ENCODE results near the gene L2HGDH.

DNA sequence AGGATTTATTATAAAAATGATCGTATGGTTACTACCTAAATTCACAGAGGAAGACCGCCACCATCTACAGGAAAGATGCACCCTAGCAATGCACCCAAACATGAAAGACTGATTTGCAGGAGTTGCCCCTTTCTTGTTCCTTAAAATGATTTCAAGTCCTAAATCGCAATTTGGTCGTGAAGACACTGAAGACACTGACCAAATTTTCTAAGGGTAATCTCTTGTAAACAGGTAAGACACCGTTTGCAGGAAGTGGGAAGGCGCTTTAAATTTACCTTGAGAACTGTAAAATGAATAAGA lies 81.7 kb downstream of the L2HGDH start:
- no peak for TF ChIP-seq USF2 (IDR thresholded peaks at IDR 0.05; ENCODE audit: borderline replicate concordance, low read depth, low read length)
- no peak for TF ChIP-seq MYC (IDR thresholded peaks at IDR 0.05; ENCODE audit: insufficient read depth, insufficient read length, insufficient replicate concordance, low read length, severe bottlenecking)
- no peak for TF ChIP-seq POLR2A (IDR thresholded peaks at IDR 0.05; ENCODE audit: low read depth, low read length)
- TF ChIP-seq POLR2AphosphoS5 (IDR thresholded peaks at IDR 0.05; ENCODE audit: low read length): no peak
- TF ChIP-seq, protein P1, sequence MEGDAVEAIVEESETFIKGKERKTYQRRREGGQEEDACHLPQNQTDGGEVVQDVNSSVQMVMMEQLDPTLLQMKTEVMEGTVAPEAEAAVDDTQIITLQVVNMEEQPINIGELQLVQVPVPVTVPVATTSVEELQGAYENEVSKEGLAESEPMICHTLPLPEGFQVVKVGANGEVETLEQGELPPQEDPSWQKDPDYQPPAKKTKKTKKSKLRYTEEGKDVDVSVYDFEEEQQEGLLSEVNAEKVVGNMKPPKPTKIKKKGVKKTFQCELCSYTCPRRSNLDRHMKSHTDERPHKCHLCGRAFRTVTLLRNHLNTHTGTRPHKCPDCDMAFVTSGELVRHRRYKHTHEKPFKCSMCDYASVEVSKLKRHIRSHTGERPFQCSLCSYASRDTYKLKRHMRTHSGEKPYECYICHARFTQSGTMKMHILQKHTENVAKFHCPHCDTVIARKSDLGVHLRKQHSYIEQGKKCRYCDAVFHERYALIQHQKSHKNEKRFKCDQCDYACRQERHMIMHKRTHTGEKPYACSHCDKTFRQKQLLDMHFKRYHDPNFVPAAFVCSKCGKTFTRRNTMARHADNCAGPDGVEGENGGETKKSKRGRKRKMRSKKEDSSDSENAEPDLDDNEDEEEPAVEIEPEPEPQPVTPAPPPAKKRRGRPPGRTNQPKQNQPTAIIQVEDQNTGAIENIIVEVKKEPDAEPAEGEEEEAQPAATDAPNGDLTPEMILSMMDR (IDR thresholded peaks at IDR 0.05 in 2 of 3, conservative IDR thresholded peaks at IDR 0.05 in 1 of 3; ENCODE audit: control insufficient read depth in 2 of 3, extremely low read depth in 1 of 3, insufficient read depth in 1 of 3, low read depth in 3 of 3, low read length in 3 of 3): no peak
- TF ChIP-seq USF1 (IDR thresholded peaks at IDR 0.05; ENCODE audit: borderline replicate concordance, extremely low read length, insufficient read depth, low read depth, low read length): no peak
- TF ChIP-seq CBX3 (IDR thresholded peaks at IDR 0.05; ENCODE audit: borderline replicate concordance, low read depth): no peak
- TF ChIP-seq CHD4 (IDR thresholded peaks at IDR 0.05): no peak
- TF ChIP-seq MEF2A (IDR thresholded peaks at IDR 0.05; ENCODE audit: insufficient read depth, low read depth, low read length): no peak
- TF ChIP-seq ZZZ3 (IDR thresholded peaks at IDR 0.05; ENCODE audit: control insufficient read depth, insufficient read length, low read depth): no peak
